GM21786 (cell line): ENCODE results near the gene ASH1L.
"Not testable (repeated sequence)": the region's sequence is repeated elsewhere in the genome, so short reads cannot be mapped to it uniquely, and the experiment has no call there.

Source experiments
- ATAC-seq: cut with Tn5 transposase; IDR thresholded peaks from one replicate; pipeline ENCODE4 v1.9.1; 2021; ENCODE audit not compliant: unreplicated experiment

ASH1L gene

GRCh38 chr1:155562581-155563376 lies at the start of gene ASH1L:
Gene ASH1L, minus strand, starts transcription at chr1:155562803. Its CDS starts 41,284 bp downstream, at chr1:155521519.
- ATAC-seq = peak; percentile 76

- ATAC-seq = peak; percentile 23
These were observed 47.6 kb upstream of the ASH1L start for GRCh38 chr1:155610257-155610647.

GRCh38 chr1:155609515-155610256 lies 47.1 kb upstream of the ASH1L start, which contains the start of gene MSTO1:
Gene MSTO1, plus strand, starts transcription at chr1:155610218. Its CDS starts 31 bp downstream, at chr1:155610249.
- ATAC-seq = peak; percentile 92

GRCh38 chr1:155608888-155609225 lies 46.3 kb upstream of the ASH1L start:
- ATAC-seq = no peak

- no peak for ATAC-seq
These were observed 45.1 kb upstream of the ASH1L start for GRCh38 chr1:155607708-155608107.

- ATAC-seq = not testable (repeated sequence)
These were observed 37.4 kb upstream of the ASH1L start for GRCh38 chr1:155599828-155600572.

- no peak for ATAC-seq
These were observed 36.3 kb upstream of the ASH1L start for GRCh38 chr1:155598842-155599331.

- ATAC-seq = no peak
These were observed 34.3 kb upstream of the ASH1L start for GRCh38 chr1:155596864-155597263.

- ATAC-seq = not testable (repeated sequence)
These were observed 33.4 kb upstream of the ASH1L start for GRCh38 chr1:155595877-155596474.

- ATAC-seq = no peak
These were observed 29.2 kb upstream of the ASH1L start for GRCh38 chr1:155591770-155592169.

- not testable (repeated sequence) for ATAC-seq
These were observed 28.1 kb upstream of the ASH1L start for GRCh38 chr1:155590516-155591247.

- ATAC-seq = not testable (repeated sequence)
These were observed 26.7 kb upstream of the ASH1L start for GRCh38 chr1:155589282-155589681.

- ATAC-seq = not testable (repeated sequence)
These were observed 21.2 kb upstream of the ASH1L start for GRCh38 chr1:155583846-155584245.

GRCh38 chr1:155575608-155576007 lies 13.0 kb upstream of the ASH1L start:
- not testable (repeated sequence) for ATAC-seq

GRCh38 chr1:155574077-155574476 lies 11.5 kb upstream of the ASH1L start:
- ATAC-seq = no peak

GRCh38 chr1:155570593-155570990 lies 8.0 kb upstream of the ASH1L start:
- ATAC-seq = no peak

GRCh38 chr1:155569988-155570592 lies 7.5 kb upstream of the ASH1L start:
- no peak for ATAC-seq

GRCh38 chr1:155563377-155564022 lies 897 bp upstream of the ASH1L start:
- ATAC-seq = not testable (repeated sequence)
